COLO829 (cell line): ENCODE measurements around the gene SLC6A9.
A peak's percentile ranks its signal among the peaks of the same experiment; 100 is the strongest.

Experiments
- DNase-seq: peaks from one replicate; pipeline ENCODE4 v3.0.0; 2012; ENCODE audit warnings: low spot score

SLC6A9 gene

GRCh38 chr1:44002165-44002564, 29.1 kb downstream of the SLC6A9 start:
- DNase-seq = no peak

GRCh38 chr1:44000122-44000665, 31.1 kb downstream of the SLC6A9 start:
- DNase-seq = no peak

- no peak for DNase-seq
Observed at GRCh38 chr1:43999455-43999854, 31.8 kb downstream of the SLC6A9 start.

- no peak for DNase-seq
Observed at GRCh38 chr1:43998000-43998378, 33.3 kb downstream of the SLC6A9 start.

- DNase-seq = no peak
Observed at GRCh38 chr1:43997295-43997999, 33.8 kb downstream of the SLC6A9 start.

GRCh38 chr1:43996733-43997115, 34.5 kb downstream of the SLC6A9 start:
- no peak for DNase-seq

GRCh38 chr1:43995984-43996732, 35.1 kb downstream of the SLC6A9 start:
- no peak for DNase-seq

GRCh38 chr1:43994794-43995790, 36.2 kb downstream of the SLC6A9 start:
- no peak for DNase-seq

GRCh38 chr1:43994071-43994470, 37.2 kb downstream of the SLC6A9 start:
- DNase-seq = no peak

- DNase-seq = no peak
Observed at GRCh38 chr1:43993206-43993914, 37.9 kb downstream of the SLC6A9 start.

- DNase-seq = no peak
Observed at GRCh38 chr1:43992232-43992995, 38.8 kb downstream of the SLC6A9 start.

GRCh38 chr1:43991476-43992231, 39.6 kb downstream of the SLC6A9 start, which contains the start of gene CCDC24:
CCDC24 (plus strand) TSS chr1:43991599; CDS start chr1:43991879, 280 bp downstream.
- peak; percentile 48 for DNase-seq

- DNase-seq = no peak
Observed at GRCh38 chr1:43991200-43991475, 40.1 kb downstream of the SLC6A9 start.

GRCh38 chr1:43990271-43991199, 40.7 kb downstream of the SLC6A9 start:
- no peak for DNase-seq

GRCh38 chr1:43987159-43987902, 43.9 kb downstream of the SLC6A9 start:
- no peak for DNase-seq

- no peak for DNase-seq
Observed at GRCh38 chr1:43986712-43987111, 44.5 kb downstream of the SLC6A9 start.

GRCh38 chr1:43985984-43986595, 45.2 kb downstream of the SLC6A9 start:
- DNase-seq = no peak

- DNase-seq = no peak
Observed at GRCh38 chr1:43984855-43985254, 46.4 kb downstream of the SLC6A9 start.
